Measurements from ENCODE around the gene TMPRSS4. TPM values are rescaled to one million over a fixed set of nuclear protein-coding genes. Genes with fewer than 3 reads are reported as not detected.
A peak's percentile ranks its signal among the peaks of the same experiment; 100 is the strongest.

TMPRSS4 gene
- total RNA-seq, 4 donors from 2014 or later = 0.56 to 4.6 (median 1.3) TPM

DNA sequence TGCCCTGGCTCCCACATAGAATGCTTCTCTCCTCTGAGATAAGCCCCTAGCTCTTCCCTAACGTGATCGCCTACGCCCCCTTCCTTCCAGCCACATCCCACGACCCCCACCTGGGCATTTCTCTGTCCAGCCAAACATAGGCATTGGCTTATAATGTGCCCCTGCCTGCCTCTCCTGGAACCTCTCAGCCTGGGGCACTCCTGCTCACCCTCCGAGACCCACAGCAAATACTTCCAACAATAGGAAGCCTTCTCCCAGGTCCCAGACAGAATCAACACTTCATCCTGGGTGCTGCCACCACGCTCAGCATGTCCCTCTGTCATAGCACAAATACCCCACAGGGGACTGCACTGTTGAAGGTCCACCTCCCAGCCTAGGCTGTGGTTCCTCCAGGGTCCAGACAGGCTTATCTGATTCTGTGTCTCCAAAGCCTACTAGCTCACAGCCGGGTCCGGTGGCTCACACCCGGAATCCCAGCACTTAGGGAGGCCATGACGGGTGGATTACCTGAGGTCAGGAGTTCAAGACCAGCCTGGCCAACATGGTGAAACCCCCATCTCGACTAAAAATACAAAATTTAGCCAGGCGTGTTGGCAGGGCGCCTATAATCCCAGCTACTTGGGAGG, 24.2 kb upstream of the TMPRSS4 start:
- TF ChIP-seq, protein P1, sequence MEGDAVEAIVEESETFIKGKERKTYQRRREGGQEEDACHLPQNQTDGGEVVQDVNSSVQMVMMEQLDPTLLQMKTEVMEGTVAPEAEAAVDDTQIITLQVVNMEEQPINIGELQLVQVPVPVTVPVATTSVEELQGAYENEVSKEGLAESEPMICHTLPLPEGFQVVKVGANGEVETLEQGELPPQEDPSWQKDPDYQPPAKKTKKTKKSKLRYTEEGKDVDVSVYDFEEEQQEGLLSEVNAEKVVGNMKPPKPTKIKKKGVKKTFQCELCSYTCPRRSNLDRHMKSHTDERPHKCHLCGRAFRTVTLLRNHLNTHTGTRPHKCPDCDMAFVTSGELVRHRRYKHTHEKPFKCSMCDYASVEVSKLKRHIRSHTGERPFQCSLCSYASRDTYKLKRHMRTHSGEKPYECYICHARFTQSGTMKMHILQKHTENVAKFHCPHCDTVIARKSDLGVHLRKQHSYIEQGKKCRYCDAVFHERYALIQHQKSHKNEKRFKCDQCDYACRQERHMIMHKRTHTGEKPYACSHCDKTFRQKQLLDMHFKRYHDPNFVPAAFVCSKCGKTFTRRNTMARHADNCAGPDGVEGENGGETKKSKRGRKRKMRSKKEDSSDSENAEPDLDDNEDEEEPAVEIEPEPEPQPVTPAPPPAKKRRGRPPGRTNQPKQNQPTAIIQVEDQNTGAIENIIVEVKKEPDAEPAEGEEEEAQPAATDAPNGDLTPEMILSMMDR (IDR thresholded peaks at IDR 0.05) = no peak
- no peak for TF ChIP-seq POLR2A (IDR thresholded peaks at IDR 0.05)
- WGBS, 2 donors = 77 to 81% methylated on average over 13 of the region's 13 CpGs
- H3K4me3 ChIP-seq (ENCODE audit: low read depth, poor library complexity, severe bottlenecking) = no peak overlapping the region
- intact Hi-C loops (cut with DNase I; ENCODE audit: low total_unique reads) = loop anchor here (10.0 kb wide), 2 partner anchors 108 to 208 kb away; no protein-coding TSS in a partner anchor
- peak in 1 of 2 donors; percentile 68 for DNase-seq (ENCODE audit: low spot score in 2 of 2)

DNA sequence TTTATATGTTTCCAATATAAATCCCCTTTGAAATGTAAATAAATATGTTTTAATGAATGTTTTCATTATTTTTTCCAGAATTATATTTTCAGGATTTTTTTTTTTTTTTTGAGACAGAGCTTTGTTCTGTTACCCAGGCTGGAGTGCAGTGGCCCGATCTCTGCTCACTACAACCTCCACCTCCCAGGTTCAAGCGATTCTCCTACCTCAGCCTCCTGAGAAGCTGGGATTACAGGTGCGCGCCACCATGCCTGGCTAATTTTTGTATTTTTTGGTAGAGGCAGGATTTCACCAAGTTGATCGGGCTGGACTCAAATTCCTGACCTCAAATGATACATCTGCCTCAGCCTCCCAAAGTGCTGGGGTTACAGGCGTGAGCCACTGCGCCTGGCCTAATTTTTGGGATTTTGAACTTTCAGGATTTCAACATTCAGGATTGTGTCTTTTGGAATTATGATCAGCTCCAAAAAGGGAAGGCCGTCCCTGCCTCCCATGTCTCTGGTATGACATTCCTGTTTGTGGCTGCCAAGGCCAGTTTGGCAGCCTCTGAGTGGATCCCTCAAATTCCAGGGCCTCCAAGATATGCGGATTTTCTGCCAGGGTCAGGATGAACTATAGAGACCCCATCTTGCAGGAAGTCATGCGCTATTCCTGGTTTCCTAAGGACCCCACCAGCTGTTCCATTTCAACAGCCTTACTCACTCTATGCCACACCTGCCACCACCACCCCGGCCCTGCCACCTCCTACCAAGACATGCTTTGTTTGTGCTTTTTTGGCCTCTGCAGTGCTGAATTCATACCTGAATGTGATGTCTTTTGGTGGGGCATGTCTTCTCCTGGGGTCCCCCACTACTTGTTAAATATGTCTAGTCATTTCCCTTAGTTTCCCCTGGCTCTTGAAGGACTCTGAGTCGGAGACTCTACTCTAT, 21.9 kb upstream of the TMPRSS4 start:
- H3K4me3 ChIP-seq (ENCODE audit: low read depth, poor library complexity, severe bottlenecking) = no peak overlapping the region
- DNase-seq (ENCODE audit: low spot score in 2 of 2) = peak in 1 of 2 donors; percentile 59
- WGBS, 2 donors = 84 to 93% methylated on average over 12 of the region's 12 CpGs
- intact Hi-C loops (cut with DNase I; ENCODE audit: low total_unique reads) = loop anchor here (10.0 kb wide), 2 partner anchors 110 to 210 kb away; no protein-coding TSS in a partner anchor
- no peak for TF ChIP-seq POLR2A (IDR thresholded peaks at IDR 0.05)
- TF ChIP-seq, protein P1 (IDR thresholded peaks at IDR 0.05) = no peak

DNA sequence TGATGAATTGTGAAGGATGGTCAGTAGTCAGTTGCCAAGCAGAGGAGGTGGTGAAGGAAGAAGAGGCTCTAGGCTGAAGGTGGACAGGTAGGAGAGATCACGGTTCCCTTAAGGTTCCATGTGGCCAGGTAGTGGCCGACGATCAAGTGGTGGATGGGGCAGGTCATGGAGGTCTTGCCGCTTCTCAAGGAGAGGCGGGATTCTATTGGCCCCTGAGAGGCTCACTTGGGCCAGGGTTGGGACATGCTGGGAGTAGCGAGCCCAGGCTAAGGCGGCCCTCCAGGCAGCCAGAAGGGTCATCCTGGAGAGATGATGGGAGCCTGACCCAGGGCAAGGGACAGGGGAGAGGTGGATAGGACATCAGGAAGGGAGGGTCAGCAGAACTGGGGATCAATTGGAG, 20.9 kb upstream of the TMPRSS4 start:
- intact Hi-C loops (cut with DNase I; ENCODE audit: low total_unique reads) = loop anchor here (10.0 kb wide), 2 partner anchors 111 to 211 kb away; no protein-coding TSS in a partner anchor
- peak in 1 of 2 donors; percentile 78 for DNase-seq (ENCODE audit: low spot score in 2 of 2)

DNA sequence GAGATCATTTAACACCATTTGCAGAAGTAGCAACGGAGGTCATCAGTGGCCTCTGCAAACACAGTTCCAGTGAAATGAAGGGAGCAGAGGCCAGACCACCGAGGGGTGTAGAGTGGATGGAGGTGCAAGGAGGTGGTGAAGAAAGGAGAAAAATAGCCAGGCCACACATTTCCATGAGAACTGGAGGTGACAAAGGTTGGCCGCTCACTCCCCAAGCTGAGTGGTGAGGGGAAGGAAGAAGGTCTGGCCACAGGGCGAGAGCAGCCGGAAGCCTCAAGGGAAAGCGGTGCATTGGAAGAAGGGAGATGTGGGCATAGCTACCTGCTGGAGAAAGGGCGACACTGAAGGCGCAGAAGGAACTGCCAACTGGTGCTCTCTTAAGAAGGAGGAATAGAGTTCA, 20.1 kb upstream of the TMPRSS4 start:
- TF ChIP-seq POLR2A (IDR thresholded peaks at IDR 0.05) = no peak
- TF ChIP-seq, protein P1 (IDR thresholded peaks at IDR 0.05) = no peak
- 79 to 86% methylated on average over 8 of the region's 8 CpGs for WGBS, 2 donors
- DNase-seq (ENCODE audit: low spot score in 2 of 2) = peak in 1 of 2 donors; percentile 75
- H3K4me3 ChIP-seq (ENCODE audit: low read depth, poor library complexity, severe bottlenecking) = no peak overlapping the region
- intact Hi-C loops (cut with DNase I; ENCODE audit: low total_unique reads) = loop anchor here (10.0 kb wide), 2 partner anchors 112 to 212 kb away; no protein-coding TSS in a partner anchor

More for the DNA sequence above, 20.9 kb upstream of the TMPRSS4 start:
- 96 to 98% methylated on average over 7 of the region's 7 CpGs for WGBS, 2 donors
- no peak overlapping the region for H3K4me3 ChIP-seq (ENCODE audit: low read depth, poor library complexity, severe bottlenecking)
- TF ChIP-seq, protein P1 (IDR thresholded peaks at IDR 0.05) = no peak
- TF ChIP-seq POLR2A (IDR thresholded peaks at IDR 0.05) = no peak

DNA sequence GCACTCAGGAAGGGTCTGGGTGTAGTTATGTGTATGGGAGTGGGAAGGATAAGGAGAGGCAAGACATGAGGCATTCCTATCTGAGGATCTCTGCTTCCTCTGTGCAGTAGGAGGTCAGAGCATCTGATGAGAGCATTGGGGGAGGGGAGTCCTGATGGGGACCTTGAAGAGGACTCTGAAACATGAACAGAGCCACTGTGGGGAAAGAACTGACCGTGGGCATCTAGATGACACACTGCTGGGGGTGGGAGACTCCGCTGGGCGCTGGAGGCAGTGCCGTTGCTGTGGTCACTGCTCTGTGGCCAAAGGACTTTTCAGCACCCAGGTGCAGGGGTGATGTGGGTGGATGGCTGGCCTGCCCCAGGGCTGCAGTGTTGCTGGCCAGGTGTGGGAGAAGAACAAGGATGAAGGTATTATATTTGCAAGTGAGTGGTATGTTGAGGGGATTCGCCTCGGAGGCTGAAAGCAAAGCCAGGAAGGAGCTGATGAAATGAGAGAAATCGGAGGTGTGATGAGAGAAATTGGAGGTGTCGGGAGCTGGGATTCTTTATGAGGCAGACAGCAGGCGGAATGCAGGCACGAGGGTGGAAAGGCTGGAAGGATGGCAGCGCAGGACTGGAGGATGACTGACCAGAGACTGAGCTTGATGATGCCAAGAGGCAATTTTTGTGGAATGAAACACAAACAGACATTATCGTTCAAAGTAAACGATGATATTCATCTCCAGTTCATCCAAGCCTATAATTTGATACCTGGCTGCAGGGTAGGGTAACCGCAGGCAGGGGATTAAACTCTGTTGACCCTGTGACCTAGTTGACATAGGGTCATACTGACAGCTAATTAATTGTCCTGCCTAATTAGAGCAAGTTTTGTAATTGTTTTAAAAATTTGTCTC, 19.4 kb upstream of the TMPRSS4 start:
- TF ChIP-seq, protein P1 (IDR thresholded peaks at IDR 0.05) = no peak
- TF ChIP-seq POLR2A (IDR thresholded peaks at IDR 0.05) = no peak
- intact Hi-C loops (cut with DNase I; ENCODE audit: low total_unique reads) = loop anchor here (10.0 kb wide), 2 partner anchors 113 to 213 kb away; no protein-coding TSS in a partner anchor
- peak in 1 of 2 donors; percentile 53 for DNase-seq (ENCODE audit: low spot score in 2 of 2)
- WGBS, 2 donors = 75 to 76% methylated on average over 14 of the region's 14 CpGs
- no peak overlapping the region for H3K4me3 ChIP-seq (ENCODE audit: low read depth, poor library complexity, severe bottlenecking)
